ENCODE measurements around the gene FOXB1. TPM values are rescaled to one million over a fixed set of nuclear protein-coding genes. Genes with fewer than 3 reads are reported as not detected.

FOXB1 gene
- not detected for total RNA-seq

GRCh38 chr15:60004009-60004845 lies at the start of gene FOXB1:
Gene FOXB1, plus strand, starts transcription at chr15:60004311. Its CDS starts 653 bp downstream, at chr15:60004964.

Measured in parietal lobe (tissue), 1 donor.